ENCODE data around the gene CNN3.

The CNN3 gene

DNA sequence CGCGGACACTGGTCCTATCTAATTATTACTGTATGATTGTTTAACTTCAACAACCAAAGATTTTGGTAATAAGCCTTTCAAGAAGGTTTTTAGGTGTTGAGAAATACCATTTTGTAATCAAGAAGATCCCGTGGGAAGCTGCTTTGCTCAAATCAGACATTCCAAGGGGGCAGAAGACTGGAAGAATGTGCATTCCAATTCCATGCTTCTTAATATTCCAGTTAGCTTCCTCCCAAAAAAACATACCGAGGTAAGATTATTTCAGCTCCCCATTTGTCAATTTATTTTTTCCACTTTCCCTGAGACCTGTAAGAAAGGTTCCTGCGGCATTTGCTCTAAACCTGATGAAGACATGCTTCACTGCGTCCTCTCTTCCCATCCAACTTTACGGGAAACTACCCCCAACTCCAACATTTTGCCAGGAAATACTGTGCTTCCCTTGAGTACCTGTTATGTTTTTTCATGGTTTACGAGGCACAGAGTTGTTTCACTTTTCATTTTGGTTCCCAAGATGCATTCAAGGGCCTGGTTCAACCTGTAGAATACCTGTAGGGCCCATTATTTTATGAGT is 4.1 kb downstream of the CNN3 start:
- no peak for DNase-seq (ENCODE audit: low read depth)

DNA sequence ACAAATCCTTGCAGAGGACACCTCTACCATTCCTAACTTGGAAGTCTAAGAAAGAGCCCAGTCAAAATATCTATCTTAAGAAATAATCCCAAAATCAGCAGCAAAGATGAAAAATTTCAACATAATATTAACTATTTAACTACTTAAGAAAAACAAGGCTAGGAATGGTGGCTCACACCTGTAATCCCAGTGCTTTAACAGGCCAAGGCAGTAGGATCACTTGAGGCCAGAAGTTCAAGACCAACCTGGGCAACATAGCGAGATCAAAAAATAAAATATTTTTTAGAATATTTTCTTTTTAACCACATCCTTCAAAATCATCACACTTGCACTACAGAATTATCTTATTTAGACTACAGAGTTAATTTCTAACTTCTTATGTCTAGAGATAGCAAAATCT is 4.9 kb downstream of the CNN3 start:
- DNase-seq (ENCODE audit: low read depth), result no peak

- no peak for DNase-seq (ENCODE audit: low read depth)
These were observed 6.8 kb downstream of the CNN3 start for GRCh38 chr1:94920061-94920460.

DNA sequence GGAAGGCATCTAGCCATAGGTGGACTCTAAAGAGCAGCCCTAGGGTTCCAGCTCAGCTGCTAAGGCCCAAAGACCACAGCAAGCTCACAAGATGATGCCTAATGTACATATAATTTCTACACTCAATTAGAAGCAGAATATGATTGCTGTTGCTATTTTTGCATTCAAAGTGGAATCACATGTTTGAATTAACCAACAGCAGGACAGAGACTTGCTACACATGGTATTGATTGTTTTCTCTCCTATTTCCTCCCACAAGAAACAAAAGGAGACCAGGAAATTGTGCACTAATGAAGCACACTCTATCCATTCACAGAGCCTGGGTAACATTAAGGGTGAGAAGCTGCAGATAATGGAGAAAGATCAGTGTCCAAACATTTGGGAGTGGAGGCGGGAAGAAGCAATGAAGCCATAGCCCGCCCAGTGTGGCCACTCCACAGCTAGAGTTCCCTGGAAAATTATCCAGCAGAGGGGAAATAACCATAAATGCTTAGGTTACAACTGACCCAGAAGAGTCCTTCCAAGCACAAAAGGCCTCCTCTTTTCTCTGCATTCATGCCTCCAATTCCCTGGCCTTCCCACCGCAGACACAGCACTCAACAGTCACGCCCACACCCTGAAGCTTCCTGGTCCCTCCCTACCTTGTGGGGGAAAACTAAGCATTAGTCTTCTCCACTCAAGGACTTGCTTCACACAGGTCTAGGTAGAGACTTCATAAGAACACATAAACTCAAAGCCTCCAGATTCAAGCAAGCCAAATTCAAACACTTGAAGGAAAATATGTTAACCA is 7.5 kb downstream of the CNN3 start:
- no peak for DNase-seq (ENCODE audit: low read depth)

DNA sequence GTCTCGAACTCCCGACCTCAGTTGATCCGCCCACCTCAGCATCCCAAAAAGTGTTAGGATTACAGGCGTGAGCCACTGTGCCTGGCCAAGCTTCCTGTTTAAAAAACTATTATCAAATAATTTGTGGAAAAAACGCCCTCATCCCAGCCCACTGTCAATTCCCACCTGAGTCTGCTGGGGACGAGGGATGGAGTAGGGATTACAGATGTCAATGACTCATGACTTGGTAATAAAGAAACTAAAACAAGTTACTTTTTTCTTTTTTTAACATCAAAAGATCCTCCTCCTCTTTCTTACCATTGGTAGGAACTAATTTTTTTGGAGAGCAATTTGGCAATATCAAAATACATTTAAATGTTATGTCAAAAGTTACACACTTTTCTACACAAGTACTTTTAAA is 9.7 kb downstream of the CNN3 start:
- DNase-seq (ENCODE audit: low read depth), result no peak

DNA sequence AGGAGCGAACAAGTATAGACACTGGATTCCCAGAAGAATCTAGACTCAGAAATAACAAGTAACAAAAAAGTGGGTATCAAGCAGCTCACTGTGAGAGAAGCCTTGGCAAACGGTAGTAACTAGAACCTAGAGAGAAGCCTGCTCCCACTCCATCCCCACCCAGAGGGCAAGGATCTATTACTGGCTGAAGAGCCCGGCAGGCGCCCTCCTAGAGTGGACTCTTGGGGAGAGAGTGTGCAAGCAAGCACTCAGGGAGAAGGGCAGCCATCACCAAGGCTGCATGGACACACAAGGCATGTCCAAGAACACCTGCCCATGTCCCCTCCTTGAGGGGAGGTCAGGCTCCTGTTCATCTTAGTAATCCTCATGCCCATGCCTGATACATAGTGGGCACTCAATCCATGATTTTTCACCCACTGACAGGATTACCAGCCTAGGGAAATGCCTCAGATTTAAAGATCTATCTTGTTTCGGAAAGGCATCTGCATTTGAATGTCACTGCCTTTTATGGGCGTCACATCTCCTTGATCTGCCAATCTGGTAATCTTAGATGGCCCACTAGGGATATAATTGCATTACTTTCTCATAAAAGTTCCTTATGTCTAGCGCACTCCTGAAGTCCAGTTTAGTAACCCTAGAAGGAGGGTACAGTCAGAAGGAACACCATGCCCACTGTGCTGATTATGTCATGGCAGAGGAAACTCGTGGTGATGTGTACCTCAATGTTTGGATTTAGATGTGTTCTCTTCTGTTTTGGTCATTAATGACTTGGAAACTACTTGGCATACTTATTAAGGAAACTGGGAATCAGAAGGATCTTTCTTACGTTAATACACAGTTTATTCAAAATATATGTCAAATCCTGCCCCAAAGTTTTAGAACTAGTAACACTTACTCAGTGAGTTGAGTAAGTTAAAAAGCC is 14.4 kb downstream of the CNN3 start:
- no peak for DNase-seq (ENCODE audit: low read depth)

- DNase-seq (ENCODE audit: low read depth), result no peak
These were observed 17.4 kb downstream of the CNN3 start for GRCh38 chr1:94909486-94909885.

GRCh38 chr1:94908965-94909364 is 17.9 kb downstream of the CNN3 start:
- no peak for DNase-seq (ENCODE audit: low read depth)

GRCh38 chr1:94908190-94908589 is 18.7 kb downstream of the CNN3 start:
- DNase-seq (ENCODE audit: low read depth), result no peak

- DNase-seq (ENCODE audit: low read depth), result no peak
These were observed 19.8 kb downstream of the CNN3 start for GRCh38 chr1:94907136-94907535.

DNA sequence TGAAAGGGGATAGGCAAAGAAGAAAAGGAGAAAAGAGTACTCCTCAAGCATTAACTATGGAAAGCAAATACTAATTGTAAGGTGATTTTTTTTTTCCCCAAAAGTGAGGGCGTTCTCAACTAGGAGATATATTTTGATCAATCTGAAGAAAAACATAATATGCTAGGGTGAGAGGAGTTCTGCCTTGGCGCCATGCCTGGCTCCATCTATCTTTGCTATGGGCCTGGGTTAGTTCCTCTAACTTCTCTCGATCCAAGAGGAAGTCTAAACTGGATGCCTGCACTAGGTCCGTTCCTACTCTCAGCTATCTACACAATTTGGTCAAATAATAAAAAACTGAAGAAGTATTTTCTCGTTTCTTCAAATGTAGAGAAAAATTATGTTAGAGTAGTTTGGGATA is 20.5 kb downstream of the CNN3 start:
- no peak for DNase-seq (ENCODE audit: low read depth)

GRCh38 chr1:94905207-94905606 is 21.7 kb downstream of the CNN3 start:
- no peak for DNase-seq (ENCODE audit: low read depth)

DNA sequence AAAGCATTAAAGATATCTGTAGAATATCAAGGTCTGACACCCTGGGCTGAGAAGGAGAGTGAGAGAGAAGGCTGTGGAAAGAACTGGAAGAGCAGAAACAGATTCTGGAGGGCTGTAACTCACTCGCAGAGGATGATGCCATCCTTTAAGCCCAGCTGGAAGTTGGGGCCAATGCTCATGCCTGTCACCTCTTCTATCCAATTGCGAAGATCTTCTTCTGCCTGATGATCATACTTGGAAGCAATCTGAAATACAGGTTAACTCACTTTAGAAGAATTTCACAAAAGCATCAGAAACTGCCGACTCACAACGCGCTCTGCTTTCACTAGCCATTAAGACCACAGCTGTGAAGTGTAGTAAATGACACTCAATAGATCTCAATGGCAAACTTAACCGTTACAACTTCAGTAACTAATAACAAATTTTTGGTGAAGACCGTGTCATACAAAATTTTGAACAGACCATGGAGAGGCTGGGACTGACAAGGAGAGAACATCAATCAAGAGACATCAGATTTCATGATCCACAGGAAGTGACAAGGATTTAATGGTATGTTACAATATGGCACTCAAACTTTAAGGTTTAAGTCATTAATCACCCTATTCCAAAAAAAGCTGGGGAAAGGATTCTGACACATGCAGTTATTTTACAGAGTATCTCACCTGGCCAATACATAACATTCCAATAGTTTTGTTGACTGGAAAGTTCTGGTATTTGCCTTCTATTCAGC is 23.5 kb downstream of the CNN3 start:
- DNase-seq (ENCODE audit: low read depth), result no peak

- no peak for DNase-seq (ENCODE audit: low read depth)
These were observed 25.1 kb downstream of the CNN3 start for GRCh38 chr1:94901841-94902240.

DNA sequence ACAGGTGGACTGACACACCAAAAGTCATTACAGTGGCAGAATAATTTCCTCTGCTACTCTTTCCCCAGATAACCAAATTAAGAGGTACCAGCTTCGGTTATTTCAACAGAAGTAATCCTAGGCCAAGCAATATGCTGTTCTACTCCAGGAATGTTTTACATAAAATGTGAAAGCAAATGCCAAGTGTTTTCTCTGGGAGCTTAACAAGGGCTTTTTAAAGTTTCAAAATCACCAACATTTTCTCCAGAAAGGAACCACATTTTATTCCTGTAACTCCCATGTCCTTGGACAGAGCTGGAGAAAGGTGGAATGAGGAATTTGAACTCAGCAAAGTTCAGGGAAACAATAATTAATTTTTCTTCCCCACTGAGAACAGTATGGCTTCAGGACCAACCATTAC is 27.2 kb downstream of the CNN3 start:
- DNase-seq (ENCODE audit: low read depth), result no peak

- no peak for DNase-seq (ENCODE audit: low read depth)
These were observed 28.2 kb downstream of the CNN3 start for GRCh38 chr1:94898491-94899385.

DNA sequence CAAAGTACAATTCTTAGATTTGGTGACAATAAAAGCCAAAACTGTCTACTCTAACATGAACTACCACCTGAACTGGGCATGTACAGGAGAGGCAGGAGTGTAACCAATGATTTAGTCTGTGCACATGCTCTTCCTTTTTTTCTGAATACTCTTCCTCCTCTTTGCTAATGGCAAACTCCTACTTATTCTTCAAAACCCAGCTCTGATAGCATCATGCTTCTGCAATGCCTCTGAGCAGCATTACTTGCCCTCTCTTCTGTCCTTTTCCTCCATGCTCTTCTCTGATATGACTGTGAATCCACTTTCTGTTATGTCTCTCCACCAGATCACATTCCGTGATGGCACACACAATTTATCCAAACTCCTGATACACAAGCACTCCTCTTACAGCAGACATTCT is 31.4 kb downstream of the CNN3 start:
- DNase-seq (ENCODE audit: low read depth), result no peak

DNA sequence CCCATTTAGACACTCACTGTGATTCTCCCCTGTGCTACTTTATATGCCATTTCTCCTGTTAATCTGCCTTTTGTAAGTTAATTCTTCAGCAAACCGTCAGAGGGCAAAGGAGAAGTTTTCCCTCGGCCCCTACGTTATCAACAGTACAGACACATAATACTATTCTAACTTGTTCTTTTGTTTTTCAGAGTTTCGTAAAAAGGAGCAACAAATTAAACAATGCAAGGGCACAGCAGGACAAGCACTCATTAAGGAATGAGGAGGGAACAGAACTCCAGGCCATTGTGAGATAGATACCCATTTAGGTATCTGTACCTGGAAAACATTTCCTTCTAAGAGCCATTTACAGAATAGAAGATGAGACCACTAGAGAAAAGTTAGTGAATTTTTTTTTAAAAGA is 32.3 kb downstream of the CNN3 start:
- DNase-seq (ENCODE audit: low read depth), result no peak

DNA sequence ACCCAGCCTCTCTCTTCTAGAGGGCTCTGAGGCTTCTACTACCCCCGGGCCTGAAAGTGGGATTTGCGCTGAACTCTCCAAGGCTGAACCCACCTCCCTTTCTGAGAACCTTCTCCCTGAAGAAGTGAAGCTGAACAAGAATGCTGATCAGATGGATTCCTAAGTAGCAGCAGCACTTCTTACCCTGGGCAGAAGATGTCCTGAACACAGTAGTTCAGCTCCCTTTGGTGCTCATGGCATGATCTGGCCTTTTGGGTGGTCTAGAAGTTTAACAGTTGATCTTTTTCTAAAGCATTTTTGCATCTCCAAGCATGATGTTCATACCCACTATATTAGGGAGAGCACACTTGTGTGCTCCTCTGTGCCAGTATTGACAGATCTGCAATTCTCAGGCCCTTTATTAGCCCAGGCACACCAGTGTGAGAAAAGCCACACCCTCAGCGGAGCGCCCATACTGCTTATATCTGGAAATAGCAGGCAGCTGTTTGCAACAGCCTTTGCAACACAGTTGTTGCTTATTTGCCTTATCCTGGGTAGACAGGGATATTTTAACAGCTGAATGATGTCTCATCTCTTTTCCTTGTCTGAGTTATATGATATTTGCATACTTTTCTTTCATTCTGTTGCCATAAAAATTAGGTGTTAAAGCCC is 34.2 kb downstream of the CNN3 start:
- DNase-seq (ENCODE audit: low read depth), result no peak

DNA sequence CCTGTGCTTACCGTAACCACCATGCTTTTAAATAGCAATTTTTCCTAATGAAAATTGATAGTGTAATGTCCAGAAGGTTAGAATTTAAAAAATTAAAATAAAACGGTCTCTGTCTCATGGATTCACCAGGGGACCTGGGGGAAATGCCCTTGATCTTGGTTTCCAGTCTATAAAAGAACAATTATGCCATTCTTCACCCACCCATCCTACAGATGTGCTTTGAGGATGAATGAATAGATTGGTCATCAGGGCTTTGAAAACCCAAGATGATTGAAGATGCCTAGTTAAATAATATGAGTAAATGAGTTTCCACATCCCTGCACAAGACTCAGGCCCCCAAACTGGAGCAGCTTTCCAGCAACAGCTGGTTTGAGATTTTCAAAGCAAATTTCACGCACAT is 38.7 kb downstream of the CNN3 start:
- no peak for DNase-seq (ENCODE audit: low read depth)

Measured in activated gamma-delta T cell treated with anti-CD3 and anti-CD28 coated beads, Interleukin-2, amount 50 U/mL, for 16 hours (primary cell).